8988T (cell line): ENCODE data around the gene RAB40AL.

Experiments
- DNase-seq: peaks from one replicate; pipeline ENCODE4 v3.0.0; 2011

RAB40AL gene

DNA sequence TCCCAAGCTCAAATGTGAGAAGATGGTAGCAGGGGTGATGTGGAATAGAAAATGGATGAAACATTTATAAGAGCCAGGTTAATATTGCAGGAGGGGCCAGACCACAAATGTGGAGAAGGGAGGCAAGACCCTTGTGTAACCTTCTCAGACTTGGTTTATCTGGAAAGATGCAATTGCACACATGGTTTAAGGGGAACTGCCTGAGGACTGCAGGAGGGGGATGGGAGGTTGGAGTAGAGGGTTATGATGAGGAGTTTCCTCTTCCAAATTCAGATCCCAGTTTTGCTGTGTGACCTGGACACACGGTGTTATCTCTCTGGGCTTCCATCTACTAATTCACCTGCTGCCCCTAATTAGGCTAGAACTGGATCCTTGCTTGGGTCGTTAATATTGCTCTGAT is 46.1 kb downstream of the RAB40AL start:
- DNase-seq, result no peak

DNA sequence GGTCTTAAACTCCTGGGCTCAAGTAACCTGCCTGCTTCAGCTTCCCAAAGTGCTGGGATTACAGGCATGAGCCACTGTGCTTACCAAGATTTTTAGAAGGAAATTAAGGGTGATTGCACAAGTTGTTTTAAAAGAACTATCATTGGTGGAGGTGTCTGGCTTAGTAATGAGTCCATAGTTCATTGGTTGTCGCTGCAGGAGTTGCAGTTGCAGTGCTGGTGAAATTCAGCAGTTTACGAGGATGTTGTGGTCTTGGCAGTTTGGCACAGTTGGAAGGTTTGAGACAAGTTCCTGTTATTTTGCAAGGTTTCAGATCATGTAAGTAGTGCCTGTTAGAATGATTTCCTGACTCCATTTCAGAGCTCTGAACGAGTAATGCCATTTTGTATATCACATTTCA is 48.1 kb downstream of the RAB40AL start:
- DNase-seq, result no peak
